HepG2 (cell line): ENCODE measurements around the gene FAT1. TPM values are rescaled to one million over a fixed set of nuclear protein-coding genes. Genes with fewer than 3 reads are reported as not detected.

ENCODE experiments used
- ATAC-seq: fragments of 200-7000 bp; cut with Tn5 transposase; 3 replicates; pipeline ENCODE4 v1.9.1; 2020; ENCODE audit warnings: mild to moderate bottlenecking, moderate library complexity
- BruUV-seq: library from RNA; stranded (reverse); fragments of 400-500 nt; replicated peaks from 2 replicates; lab custom pipeline; 2021; lab: Mats Ljungman, UMichigan
- CTCF ChIA-PET: fragments of 300-600 bp; formaldehyde crosslinking; extraction: SDS; loops from one replicate; lab custom pipeline; 2021; ENCODE audit warnings: low total read pairs, inconsistent platforms, low intra/inter-chr PET ratio; lab: Yijun Ruan, JAX
- POLR2A ChIA-PET: fragments of 350-600 bp; sonication (Branson Sonifier 250); formaldehyde crosslinking; loops from one replicate; lab custom pipeline; 2020; ENCODE audit warnings: antibody characterized with exemption, inconsistent platforms; lab: Yijun Ruan, JAX
- DNase-seq: peaks from one replicate; pipeline ENCODE4 v3.0.0-alpha.2; 2015; ENCODE audit warnings: low spot score
- FAIRE-seq: peaks from 3 replicates; lab custom pipeline; 2011; peaks lifted over from hg19 to GRCh38; lab: Jason Lieb, UNC
- H2AFZ ChIP-seq: one replicate; pipeline ENCODE4 v1.6.1; 2011; ENCODE audit warnings: low read length, inconsistent platforms
- H3K27ac ChIP-seq: fragments of 300-600 bp; 3 replicates; pipeline ENCODE4 v1.8.0; 2011; ENCODE audit warnings: mixed run types, mild to moderate bottlenecking, mixed read lengths, low read length, inconsistent platforms; ENCODE audit not compliant: insufficient read depth; ENCODE audit errors: extremely low read length
- H3K27me3 ChIP-seq, 2 experiments: fragments of 200-600 bp in 1 of 2; 2 replicates in 1 of 2; 3 replicates in 1 of 2; pipeline versions ENCODE4 v1.6.0 to v1.8.0; 2011; ENCODE audit warnings: low read length in 2 of 2, mild to moderate bottlenecking in 2 of 2, moderate library complexity in 2 of 2, inconsistent platforms in 1 of 2; ENCODE audit not compliant: insufficient read depth in 2 of 2, control insufficient read depth in 1 of 2
- H3K36me3 ChIP-seq, 2 experiments: fragments of 200-600 bp in 1 of 2; replicated peaks in 1 of 2; 2 replicates in 1 of 2; 3 replicates in 1 of 2; pipeline versions ENCODE4 v1.5.1 to v1.8.0; 2011; ENCODE audit warnings: low read length in 2 of 2, inconsistent platforms in 1 of 2; ENCODE audit not compliant: insufficient read depth in 2 of 2, control insufficient read depth in 1 of 2
- H3K4me1 ChIP-seq: 2 replicates; pipeline ENCODE4 v1.5.1; 2012; ENCODE audit warnings: low read length, inconsistent platforms; ENCODE audit not compliant: insufficient read depth
- H3K4me2 ChIP-seq: 2 replicates; pipeline ENCODE4 v1.6.0; 2011; ENCODE audit warnings: low read depth, low read length, inconsistent platforms
- H3K4me3 ChIP-seq, 3 experiments: fragments of 200-600 bp in 1 of 3; sonication (generic), shearing (Covaris generic) in 1 of 3; replicated peaks in 1 of 3; 2 replicates each; pipeline ENCODE4 v1.5.1; 2011 to 2016; ENCODE audit warnings: low read length in 3 of 3, inconsistent platforms in 2 of 3, low read depth in 2 of 3, mild to moderate bottlenecking in 2 of 3, control low read depth in 1 of 3, mixed read lengths in 1 of 3; ENCODE audit not compliant: insufficient read depth in 1 of 3
- H3K79me2 ChIP-seq: one replicate; pipeline ENCODE4 v1.6.1; 2011; ENCODE audit warnings: low read length, inconsistent platforms; ENCODE audit not compliant: insufficient read depth
- H3K9ac ChIP-seq: 2 replicates; pipeline ENCODE4 v1.6.0; 2011; ENCODE audit warnings: mild to moderate bottlenecking, low read depth, low read length, inconsistent platforms; ENCODE audit not compliant: insufficient read depth
- H3K9me3 ChIP-seq: 2 replicates; pipeline ENCODE4 v1.5.1; 2012; ENCODE audit warnings: mild to moderate bottlenecking, low read length
- H4K20me1 ChIP-seq: 2 replicates; pipeline ENCODE4 v1.6.0; 2011; ENCODE audit warnings: inconsistent platforms, mild to moderate bottlenecking, low read length, moderate library complexity; ENCODE audit not compliant: insufficient read depth
- CBX5 ChIP-seq: sonication (generic); formaldehyde crosslinking; IDR thresholded peaks from 2 replicates; pipeline ENCODE4 v1.4.0; 2020; ENCODE audit warnings: missing genetic modification reagents, borderline replicate concordance
- IRF9 ChIP-seq: sonication (generic); formaldehyde crosslinking; IDR thresholded peaks from 2 replicates; pipeline ENCODE4 v1.8.0; 2022; ENCODE audit warnings: missing genetic modification reagents, mild to moderate bottlenecking, borderline replicate concordance
- MXD1 ChIP-seq: sonication (generic); formaldehyde crosslinking; IDR thresholded peaks from 2 replicates; pipeline ENCODE4 v1.4.0; 2020; ENCODE audit warnings: mild to moderate bottlenecking, missing genetic modification reagents
- MXI1 ChIP-seq: IDR thresholded peaks from 3 replicates; pipeline ENCODE4 v1.6.1; 2012; ENCODE audit warnings: low read depth, low read length, inconsistent platforms, borderline replicate concordance
- NCOR1 ChIP-seq: fragments of 200-600 bp; sonication (generic); IDR thresholded peaks from 2 replicates; pipeline ENCODE4 v1.7.0; 2017; ENCODE audit warnings: antibody characterized with exemption, low read length, borderline replicate concordance
- RFXAP ChIP-seq: sonication (generic); formaldehyde crosslinking; IDR thresholded peaks from 2 replicates; pipeline ENCODE4 v1.4.0; 2020; ENCODE audit warnings: missing genetic modification reagents, borderline replicate concordance
- SMC3 ChIP-seq: IDR thresholded peaks from 2 replicates; pipeline ENCODE4 v1.6.1; 2011; ENCODE audit warnings: low read length, improper control_type of control experiment
- ZNF569 ChIP-seq: sonication (generic); formaldehyde crosslinking; IDR thresholded peaks from 2 replicates; pipeline ENCODE4 v1.5.0; 2020; ENCODE audit warnings: mild to moderate bottlenecking, missing genetic modification reagents, moderate library complexity, borderline replicate concordance
- ZNF598 ChIP-seq: sonication (generic); formaldehyde crosslinking; IDR thresholded peaks from 2 replicates; pipeline ENCODE4 v1.5.1; 2020; ENCODE audit warnings: mild to moderate bottlenecking, missing genetic modification reagents, borderline replicate concordance
- ZNF839 ChIP-seq: sonication (generic); formaldehyde crosslinking; IDR thresholded peaks from 2 replicates; pipeline ENCODE4 v1.4.0; 2020; ENCODE audit warnings: missing genetic modification reagents, mild to moderate bottlenecking, borderline replicate concordance
- WGBS: methylation state at CpG from one replicate; pipeline ENCODE4 v1.1.6; 2017; ENCODE audit warnings: low lambda C conversion rate; 5-methylcytosine and 5-hydroxymethylcytosine counted together
- in situ Hi-C: cut with HindIII; loops from 2 replicates; pipeline ENCODE4 v1.10.0; 2017; ENCODE audit warnings: low pct_unique_long_range_greater_than_20kb; ENCODE audit not compliant: extremely low pct_ligation_motif_present
- intact Hi-C: fragments of 100-400 bp; cut with micrococcal nuclease; formaldehyde crosslinking; loops from one replicate; pipeline ENCODE4 v1.10.0; 2022; ENCODE audit not compliant: unreplicated experiment
- polyA plus RNA-seq, 8 experiments: library from polyadenylated mRNA; depleted of rRNA in 3 of 8; stranded (reverse) in 7 of 8; unstranded in 1 of 8; fragments of >200 nt; fragmentation: Illumina TruSeq in 4 of 8; extraction: Trizol in 4 of 8; gene quantifications; 2 replicates each; pipeline versions ENCODE4 v1.2.1 to v1.2.3, GENCODE V29; 2011 to 2016; ENCODE audit warnings: low read depth in 4 of 8, missing spikeins in 1 of 8, mixed read lengths in 1 of 8; ENCODE audit not compliant: insufficient read depth in 1 of 8
- total RNA-seq, 5 experiments: library from RNA; depleted of rRNA; stranded (reverse); fragments of >200 nt; fragmentation: Illumina TruSeq; extraction: Trizol; gene quantifications; 2 replicates each; pipeline ENCODE4 v1.2.3, GENCODE V29; 2016; ENCODE audit warnings: low read depth in 1 of 5
- TF ChIP-seq, protein P1 (sequence below): sonication (generic); formaldehyde crosslinking; IDR thresholded peaks from 2 replicates; pipeline ENCODE4 v1.4.0; 2020; ENCODE audit warnings: missing genetic modification reagents
- TF ChIP-seq, protein P2 (sequence below): sonication (generic); formaldehyde crosslinking; IDR thresholded peaks from 2 replicates; pipeline ENCODE4 v1.4.0; 2020; ENCODE audit warnings: low read depth, mild to moderate bottlenecking, missing genetic modification reagents

FAT1 gene
- total and polyA plus RNA-seq, 2 of the 13 experiments (the other 11 are each of a cell fraction or from before 2014, with no cell fraction given) = 185 to 216 TPM

GRCh38 chr4:186758929-186759682 is 35.5 kb upstream of the FAT1 start:
- no peaks in the 10 kb centered on the region for H3K79me2 ChIP-seq
- H3K9me3 ChIP-seq = no peaks in the 10 kb centered on the region
- no peak overlapping the region for H3K4me2 ChIP-seq
- TF ChIP-seq MXI1 (no peak), MXD1 (CRISPR knock-in tag) (no peak), ZNF839 (CRISPR knock-in tag) (no peak)
- TF ChIP-seq, protein P1, sequence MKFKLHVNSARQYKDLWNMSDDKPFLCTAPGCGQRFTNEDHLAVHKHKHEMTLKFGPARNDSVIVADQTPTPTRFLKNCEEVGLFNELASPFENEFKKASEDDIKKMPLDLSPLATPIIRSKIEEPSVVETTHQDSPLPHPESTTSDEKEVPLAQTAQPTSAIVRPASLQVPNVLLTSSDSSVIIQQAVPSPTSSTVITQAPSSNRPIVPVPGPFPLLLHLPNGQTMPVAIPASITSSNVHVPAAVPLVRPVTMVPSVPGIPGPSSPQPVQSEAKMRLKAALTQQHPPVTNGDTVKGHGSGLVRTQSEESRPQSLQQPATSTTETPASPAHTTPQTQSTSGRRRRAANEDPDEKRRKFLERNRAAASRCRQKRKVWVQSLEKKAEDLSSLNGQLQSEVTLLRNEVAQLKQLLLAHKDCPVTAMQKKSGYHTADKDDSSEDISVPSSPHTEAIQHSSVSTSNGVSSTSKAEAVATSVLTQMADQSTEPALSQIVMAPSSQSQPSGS = no peak
- ChIA-PET CTCF (no interaction called here), POLR2A (no interaction called here)
- H3K36me3 ChIP-seq = no peaks in the 10 kb centered on the region
- no peak for DNase-seq
- intact Hi-C loops = no loop called here
- H3K4me3 ChIP-seq = no peak overlapping the region
- no peak for FAIRE-seq
- H3K27ac ChIP-seq = no peak overlapping the region
- no TSS peak for BruUV-seq
- H4K20me1 ChIP-seq = no peaks in the 10 kb centered on the region
- ATAC-seq = no peak
- H2AFZ ChIP-seq = no peak overlapping the region
- no peak overlapping the region for H3K9ac ChIP-seq
- 97% methylated on average over 35 of the region's 35 CpGs for WGBS
- no peaks in the 10 kb centered on the region for H3K27me3 ChIP-seq
- peaks cover 70% of the 10 kb centered on the region for H3K4me1 ChIP-seq
- in situ Hi-C loops = no loop called here

GRCh38 chr4:186757696-186758355 is 34.2 kb upstream of the FAT1 start:
- no TSS peak for BruUV-seq
- ATAC-seq (no peak), FAIRE-seq (no peak), DNase-seq (no peak)
- Histone ChIP-seq H3K27me3 (no peaks in the 10 kb centered on the region), H4K20me1 (no peaks in the 10 kb centered on the region), H3K9me3 (no peaks in the 10 kb centered on the region), H3K4me1 (peaks cover 75% of the 10 kb centered on the region), H2AFZ (no peak overlapping the region), H3K9ac (no peak overlapping the region), H3K27ac (no peak overlapping the region), H3K36me3 (no peaks in the 10 kb centered on the region), H3K79me2 (no peaks in the 10 kb centered on the region), H3K4me2 (no peak overlapping the region), H3K4me3 (no peak overlapping the region)
- CTCF ChIA-PET = no interaction called here
- in situ Hi-C loops = no loop called here
- intact Hi-C loops = no loop called here
- POLR2A ChIA-PET = no interaction called here
- WGBS = 85% methylated on average over 13 of the region's 13 CpGs
- TF ChIP-seq, protein P2, sequence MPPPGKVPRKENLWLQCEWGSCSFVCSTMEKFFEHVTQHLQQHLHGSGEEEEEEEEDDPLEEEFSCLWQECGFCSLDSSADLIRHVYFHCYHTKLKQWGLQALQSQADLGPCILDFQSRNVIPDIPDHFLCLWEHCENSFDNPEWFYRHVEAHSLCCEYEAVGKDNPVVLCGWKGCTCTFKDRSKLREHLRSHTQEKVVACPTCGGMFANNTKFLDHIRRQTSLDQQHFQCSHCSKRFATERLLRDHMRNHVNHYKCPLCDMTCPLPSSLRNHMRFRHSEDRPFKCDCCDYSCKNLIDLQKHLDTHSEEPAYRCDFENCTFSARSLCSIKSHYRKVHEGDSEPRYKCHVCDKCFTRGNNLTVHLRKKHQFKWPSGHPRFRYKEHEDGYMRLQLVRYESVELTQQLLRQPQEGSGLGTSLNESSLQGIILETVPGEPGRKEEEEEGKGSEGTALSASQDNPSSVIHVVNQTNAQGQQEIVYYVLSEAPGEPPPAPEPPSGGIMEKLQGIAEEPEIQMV (CRISPR knock-in tag) = no peak
- TF ChIP-seq CBX5 (CRISPR knock-in tag) (no peak), ZNF569 (no peak), SMC3 (no peak), IRF9 (no peak), NCOR1 (no peak), RFXAP (CRISPR knock-in tag) (no peak), ZNF598 (CRISPR knock-in tag) (no peak)
